HG03045 (cell line): ENCODE results near the gene CSPG4.

ENCODE experiments used
- ATAC-seq: cut with Tn5 transposase; IDR thresholded peaks from one replicate; pipeline ENCODE4 v1.9.1; 2021; ENCODE audit warnings: mild to moderate bottlenecking, moderate library complexity; ENCODE audit not compliant: unreplicated experiment

Gene CSPG4

GRCh38 chr15:75671730-75672602 is 40.7 kb downstream of the CSPG4 start:
- ATAC-seq: no peak

- ATAC-seq: no peak
Measured at GRCh38 chr15:75669879-75670212, 42.8 kb downstream of the CSPG4 start.

GRCh38 chr15:75669191-75669878 is 43.3 kb downstream of the CSPG4 start:
- no peak for ATAC-seq

- no peak for ATAC-seq
Measured at GRCh38 chr15:75666823-75667501, 45.7 kb downstream of the CSPG4 start.

GRCh38 chr15:75663931-75664421 is 48.7 kb downstream of the CSPG4 start:
- ATAC-seq: no peak

GRCh38 chr15:75662823-75663519 is 49.7 kb downstream of the CSPG4 start:
- ATAC-seq: no peak

- ATAC-seq: no peak
Measured at GRCh38 chr15:75661756-75662140, 50.9 kb downstream of the CSPG4 start.

GRCh38 chr15:75661100-75661755 is 51.4 kb downstream of the CSPG4 start:
- no peak for ATAC-seq

- no peak for ATAC-seq
Measured at GRCh38 chr15:75659928-75660645, 52.6 kb downstream of the CSPG4 start.

GRCh38 chr15:75659141-75659771 is 53.4 kb downstream of the CSPG4 start:
- ATAC-seq: no peak

- no peak for ATAC-seq
Measured at GRCh38 chr15:75656813-75657212, 55.8 kb downstream of the CSPG4 start.

- no peak for ATAC-seq
Measured at GRCh38 chr15:75656331-75656730, 56.3 kb downstream of the CSPG4 start.

- ATAC-seq: no peak
Measured at GRCh38 chr15:75655931-75656330, 56.7 kb downstream of the CSPG4 start.

GRCh38 chr15:75654201-75654907 is 58.3 kb downstream of the CSPG4 start:
- no peak for ATAC-seq

GRCh38 chr15:75653347-75653913 is 59.2 kb downstream of the CSPG4 start:
- no peak for ATAC-seq

GRCh38 chr15:75651810-75652543 is 60.7 kb downstream of the CSPG4 start:
- no peak for ATAC-seq

GRCh38 chr15:75650908-75651809 is 61.5 kb downstream of the CSPG4 start:
- ATAC-seq: no peak
